Osteocyte (in vitro differentiated cells): ENCODE results near the gene SORCS1. TPM values are rescaled to one million over a fixed set of nuclear protein-coding genes. Genes with fewer than 3 reads are reported as not detected.

ENCODE experiments used
- DNase-seq: peaks from one replicate; pipeline ENCODE4 v3.0.0; 2021; ENCODE audit warnings: mixed read lengths; ENCODE audit not compliant: unreplicated experiment; ENCODE audit errors: extremely low spot score
- H3K27ac Mint-ChIP-seq: one replicate; pipeline ENCODE4 v1.8.0; 2021; ENCODE audit warnings: mild to moderate bottlenecking, mixed read lengths; ENCODE audit not compliant: unreplicated experiment
- H3K27me3 Mint-ChIP-seq: one replicate; pipeline ENCODE4 v1.8.0; 2021; ENCODE audit warnings: mixed read lengths; ENCODE audit not compliant: unreplicated experiment
- H3K36me3 Mint-ChIP-seq: one replicate; pipeline ENCODE4 v1.8.0; 2021; ENCODE audit warnings: mixed read lengths; ENCODE audit not compliant: unreplicated experiment
- H3K4me1 Mint-ChIP-seq: one replicate; pipeline ENCODE4 v1.8.0; 2021; ENCODE audit warnings: mixed read lengths; ENCODE audit not compliant: unreplicated experiment
- H3K4me3 Mint-ChIP-seq: one replicate; pipeline ENCODE4 v1.8.0; 2021; ENCODE audit warnings: mild to moderate bottlenecking, moderate library complexity, mixed read lengths; ENCODE audit not compliant: unreplicated experiment
- H3K9me3 Mint-ChIP-seq: one replicate; pipeline ENCODE4 v1.8.0; 2021; ENCODE audit warnings: mixed read lengths; ENCODE audit not compliant: unreplicated experiment
- CTCF ChIP-seq: fragments of 200-600 bp; sonication (generic); IDR thresholded peaks from 2 replicates; pipeline ENCODE4 v1.5.0; 2021; ENCODE audit warnings: antibody characterized with exemption, mild to moderate bottlenecking, moderate library complexity
- total RNA-seq: library from RNA; stranded (reverse); gene quantifications from 2 replicates; pipeline ENCODE4 v1.2.1, GENCODE V29; 2021

SORCS1 gene
- total RNA-seq, 1 donor from 2014 or later = not detected

- H3K27me3 Mint-ChIP-seq = no peaks in the 10 kb centered on the region
- H3K27ac Mint-ChIP-seq = peak overlapping the region; percentile 37
- TF ChIP-seq CTCF = no peak
- no peaks in the 10 kb centered on the region for H3K36me3 Mint-ChIP-seq
- no peak for DNase-seq
- H3K9me3 Mint-ChIP-seq = no peaks in the 10 kb centered on the region
- peaks cover 42% of the 10 kb centered on the region for H3K4me1 Mint-ChIP-seq
- no peak overlapping the region for H3K4me3 Mint-ChIP-seq
These were observed 606.4 kb downstream of the SORCS1 start for GRCh38 chr10:106557951-106558733.

- no peak for DNase-seq
- Mint-ChIP-seq H3K9me3 (no peaks in the 10 kb centered on the region), H3K27me3 (no peaks in the 10 kb centered on the region), H3K4me3 (no peak overlapping the region), H3K4me1 (peaks cover 42% of the 10 kb centered on the region), H3K36me3 (no peaks in the 10 kb centered on the region), H3K27ac (peak overlapping the region; percentile 37)
- no peak for TF ChIP-seq CTCF
These were observed 607.5 kb downstream of the SORCS1 start for GRCh38 chr10:106557053-106557452.

DNA sequence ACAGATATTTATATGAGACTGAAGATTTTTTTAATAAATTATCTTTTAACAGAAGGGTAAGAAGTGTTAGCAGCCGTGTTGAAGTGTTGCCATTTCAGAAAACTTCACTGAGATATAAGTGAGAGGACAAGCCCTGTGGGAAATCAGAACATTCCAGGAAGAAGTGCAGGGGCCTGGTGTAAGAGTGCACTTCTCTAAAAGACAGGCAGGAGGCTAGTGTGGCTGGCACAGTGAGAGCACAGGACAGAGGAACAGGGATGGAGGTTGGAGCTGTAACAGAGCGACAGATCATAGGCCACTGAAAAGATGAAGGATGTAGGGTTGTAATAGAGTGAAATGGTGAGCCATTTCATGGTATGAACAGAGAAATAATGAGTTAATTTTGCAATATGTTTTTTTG is 608.9 kb downstream of the SORCS1 start:
- Mint-ChIP-seq H3K27ac (no peak overlapping the region), H3K27me3 (no peaks in the 10 kb centered on the region), H3K4me1 (peaks cover 30% of the 10 kb centered on the region), H3K4me3 (no peak overlapping the region), H3K9me3 (no peaks in the 10 kb centered on the region), H3K36me3 (no peaks in the 10 kb centered on the region)
- no peak for DNase-seq
- no peak for TF ChIP-seq CTCF

GRCh38 chr10:106551501-106552062 is 612.9 kb downstream of the SORCS1 start:
- no peak for TF ChIP-seq CTCF
- H3K4me3 Mint-ChIP-seq = no peak overlapping the region
- no peak overlapping the region for H3K27ac Mint-ChIP-seq
- no peaks in the 10 kb centered on the region for H3K9me3 Mint-ChIP-seq
- no peaks in the 10 kb centered on the region for H3K36me3 Mint-ChIP-seq
- no peak for DNase-seq
- H3K4me1 Mint-ChIP-seq = peaks cover 3% of the 10 kb centered on the region
- no peaks in the 10 kb centered on the region for H3K27me3 Mint-ChIP-seq

DNA sequence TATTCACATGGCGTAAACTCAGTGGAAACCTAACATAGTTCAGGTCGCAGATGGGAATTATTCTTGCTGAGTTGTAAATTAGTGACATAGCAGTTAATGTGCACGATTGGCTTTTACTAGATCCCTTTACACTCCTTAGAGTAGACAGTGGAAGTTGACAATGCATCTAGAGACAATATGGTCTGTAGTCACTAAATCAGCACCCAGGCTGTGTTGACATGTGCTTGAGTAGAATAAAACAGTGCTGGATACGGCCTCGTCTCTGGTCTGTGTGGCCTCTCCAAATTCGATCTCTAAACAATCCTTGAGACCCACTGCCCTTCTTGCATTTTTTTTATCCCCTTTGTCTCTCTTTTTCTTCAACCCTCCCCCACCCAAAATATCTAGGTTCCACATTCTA is 615.7 kb downstream of the SORCS1 start:
- Mint-ChIP-seq H3K9me3 (no peaks in the 10 kb centered on the region), H3K36me3 (no peaks in the 10 kb centered on the region), H3K27ac (no peak overlapping the region), H3K4me3 (no peak overlapping the region), H3K4me1 (no peaks in the 10 kb centered on the region), H3K27me3 (no peaks in the 10 kb centered on the region)
- no peak for TF ChIP-seq CTCF
- DNase-seq = no peak
